ENCODE measurements around the gene CHADL. TPM values are rescaled to one million over a fixed set of nuclear protein-coding genes. Genes with fewer than 3 reads are reported as not detected.

CHADL gene
- total and polyA plus RNA-seq, 9 of the 15 experiments (the other 6 are each of a cell fraction or from before 2014, with no cell fraction given) = not detected

DNA sequence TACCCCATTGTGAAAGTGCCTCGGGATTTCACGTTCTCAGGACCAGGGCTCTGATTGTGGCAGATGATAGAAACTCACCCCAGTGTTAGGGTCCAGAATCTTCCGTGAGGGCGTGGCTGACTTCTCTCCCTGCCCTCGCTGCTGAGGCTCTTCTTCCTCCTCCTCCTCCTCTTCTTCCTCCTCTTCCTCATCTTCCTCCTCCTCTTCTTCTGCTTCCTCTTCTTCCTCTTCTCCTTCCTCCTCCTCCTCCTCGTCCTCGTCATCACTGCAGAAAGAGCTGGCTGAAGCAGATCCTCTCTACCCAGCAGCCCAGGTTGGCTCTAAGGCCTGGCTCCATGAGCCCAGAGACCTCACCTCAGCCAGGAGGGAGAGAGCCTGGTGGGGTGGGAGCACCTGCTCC lies 13.5 kb upstream of the CHADL start:
- Histone ChIP-seq H3K27ac (ENCODE audit: extremely low read depth, low read depth, low read length) (no peak overlapping the region), H3K9me3 (replicated peaks; ENCODE audit: control insufficient read depth, insufficient read depth, low read depth, low read length) (no peaks in the 10 kb centered on the region), H2AFZ (ENCODE audit: low read depth, low read length) (no peak overlapping the region), H3K9ac (ENCODE audit: insufficient read depth in 1 of 2, low read depth in 2 of 2, low read length in 2 of 2) (no peak overlapping the region), H3K4me3 (no peak overlapping the region), H3K79me2 (ENCODE audit: control insufficient read depth, insufficient read depth, low read length) (no peaks in the 10 kb centered on the region), H4K20me1 (replicated peaks; ENCODE audit: control insufficient read depth, insufficient read depth, low read length) (no peaks in the 10 kb centered on the region), H3K36me3 (ENCODE audit: control insufficient read depth, insufficient read depth, low read length) (peaks cover 87% of the 10 kb centered on the region; the same call in 2 of the 3 replicates), H3K9me1 (ENCODE audit: control insufficient read depth, insufficient read depth, low read length) (no peaks in the 10 kb centered on the region), H3K27me3 (ENCODE audit: control insufficient read depth in 2 of 2, insufficient read depth in 2 of 2, low read length in 2 of 2) (no peaks in the 10 kb centered on the region), H3K4me1 (replicated peaks in 1 of 2; ENCODE audit: control insufficient read depth in 2 of 2, insufficient read depth in 2 of 2, low read length in 2 of 2) (peaks cover 0 to 5% of the 10 kb centered on the region in 2 experiments; a peak in 1 of 5 replicates), H3K4me2 (ENCODE audit: insufficient read depth, low read length) (no peak overlapping the region)
- no TSS peak for BruUV-seq (replicated peaks)
- in situ Hi-C loops (cut with MboI) (no loop called here), intact Hi-C loops (cut with micrococcal nuclease) (no loop called here)
- ChIA-PET CTCF (ENCODE audit: low intra/inter-chr PET ratio) (no interaction called here), POLR2A (interaction anchor here (1.0 kb wide), 1 partner anchor 17 kb away, joined by 3 read pairs; no protein-coding TSS in a partner anchor)
- no peak for ATAC-seq
- 83% methylated on average over 4 of the region's 7 CpGs for WGBS (ENCODE audit: insufficient coverage, low coverage, missing lambda C conversion rate)
- DNase-seq (ENCODE audit: extremely low read depth in 1 of 4, low spot score in 3 of 4) = no peak
- no peak for FAIRE-seq
- TF ChIP-seq ZKSCAN8 (CRISPR knock-in tag; IDR thresholded peaks at IDR 0.05) = no peak
- TF ChIP-seq HCFC1 (IDR thresholded peaks at IDR 0.05; ENCODE audit: low read depth, low read length) = no peak
- no peak for TF ChIP-seq ZNF239 (CRISPR knock-in tag; IDR thresholded peaks at IDR 0.05)
- TF ChIP-seq ZC3H11A (IDR thresholded peaks at IDR 0.05; ENCODE audit: low read depth, low read length) = no peak
- no peak for TF ChIP-seq RERE (CRISPR knock-in tag; IDR thresholded peaks at IDR 0.05; ENCODE audit: borderline replicate concordance)
- no peak for TF ChIP-seq EGR1 (conservative IDR thresholded peaks at IDR 0.05)
- TF ChIP-seq MEF2A (IDR thresholded peaks at IDR 0.05; ENCODE audit: control insufficient read depth, low read depth, low read length) = no peak
- TF ChIP-seq HMG20B (CRISPR knock-in tag; IDR thresholded peaks at IDR 0.05) = no peak
- no peak for TF ChIP-seq SMARCA4 (IDR thresholded peaks at IDR 0.05)
- TF ChIP-seq HDAC8 (tag; IDR thresholded peaks at IDR 0.05) = no peak
- no peak for TF ChIP-seq CREB1 (IDR thresholded peaks at IDR 0.05)
- no peak for TF ChIP-seq CREB1 (CRISPR knock-in tag; IDR thresholded peaks at IDR 0.05)
- no peak for TF ChIP-seq ETS1 (conservative IDR thresholded peaks at IDR 0.05; ENCODE audit: control insufficient read depth, low read depth, low read length)
- no peak for TF ChIP-seq ZBTB11 (CRISPR knock-in tag; IDR thresholded peaks at IDR 0.05)
